Lung (tissue), 12 donors: Measurements from ENCODE around the gene CACNA1D. TPM values are rescaled to one million over a fixed set of nuclear protein-coding genes. Genes with fewer than 3 reads are reported as not detected.

ENCODE experiments used
- ATAC-seq: fragments of 200-7000 bp; cut with Tn5 transposase; one replicate; pipeline ENCODE4 v1.9.1; 2020; ENCODE audit warnings: moderate number of reproducible peaks; ENCODE audit not compliant: insufficient read depth, low FRiP score
- DNase-seq, 3 donors: peaks; one replicate each; pipeline ENCODE4 v3.0.0-alpha.2; 2013 to 2017
- H3K27ac ChIP-seq, 2 donors: one replicate each; pipeline ENCODE4 v1.5.1; 2013; ENCODE audit warnings: mild to moderate bottlenecking in 2 of 2, moderate library complexity in 2 of 2, control low read depth in 1 of 2, inconsistent platforms in 1 of 2, low read depth in 1 of 2, low read length in 1 of 2
- H3K27me3 ChIP-seq, 3 donors: one replicate each; pipeline ENCODE4 v1.5.1; 2013; ENCODE audit warnings: low read length in 2 of 3; ENCODE audit not compliant: control insufficient read depth in 3 of 3, insufficient read depth in 3 of 3
- H3K36me3 ChIP-seq, 4 donors: one replicate each; pipeline ENCODE4 v1.5.1; 2013; ENCODE audit warnings: low read length in 4 of 4, mild to moderate bottlenecking in 1 of 4, moderate library complexity in 1 of 4; ENCODE audit not compliant: control insufficient read depth in 4 of 4, insufficient read depth in 4 of 4
- H3K4me1 ChIP-seq, 5 donors: one replicate each; pipeline ENCODE4 v1.5.1; 2013; ENCODE audit warnings: low read length in 5 of 5, mild to moderate bottlenecking in 2 of 5, moderate library complexity in 1 of 5; ENCODE audit not compliant: control insufficient read depth in 5 of 5, insufficient read depth in 5 of 5
- H3K4me3 ChIP-seq: one replicate; pipeline ENCODE4 v1.5.1; 2013; ENCODE audit warnings: mild to moderate bottlenecking, control low read depth, moderate library complexity
- H3K9ac ChIP-seq, 2 donors: one replicate each; pipeline ENCODE4 v1.5.1; 2013; ENCODE audit warnings: low read length in 2 of 2, control low read depth in 1 of 2; ENCODE audit not compliant: insufficient read depth in 1 of 2
- H3K9me3 ChIP-seq, 4 donors: one replicate each; pipeline ENCODE4 v1.5.1; 2013; ENCODE audit warnings: low read length in 3 of 4, mild to moderate bottlenecking in 1 of 4, moderate library complexity in 1 of 4; ENCODE audit not compliant: control insufficient read depth in 4 of 4, insufficient read depth in 3 of 4
- WGBS, 2 donors: extraction: QIAGEN DNeasy Blood & Tissue Kit; methylation state at CpG; one replicate each; pipeline ENCODE4 v1.1.7; 2013; 5-methylcytosine and 5-hydroxymethylcytosine counted together
- polyA plus RNA-seq, 2 donors: library from polyadenylated mRNA; stranded (reverse); fragments of 200-250 nt; gene quantifications; one replicate each; pipeline ENCODE4 v1.2.1, GENCODE V29; 2013
- total RNA-seq, 2 donors: library from RNA; depleted of rRNA in 1 of 2; stranded (reverse); fragments of >200 nt in 1 of 2; gene quantifications; one replicate each; pipeline ENCODE4 v1.2.1, GENCODE V29; 2014 to 2021
- TF ChIP-seq, protein P1 (sequence below): IDR thresholded peaks from 2 replicates; pipeline ENCODE4 v1.5.1; 2012; ENCODE audit warnings: mild to moderate bottlenecking; ENCODE audit errors: control extremely low read depth, extremely low read depth
- donor health status: control.
- donor health status: control.
- donor health status: Bipolar disorder and iron deficiency.
- donor health status: healthy.
- donor health status: DM: yes; HTN: yes; CAD: no.

CACNA1D gene
- total and polyA plus RNA-seq, 4 donors: 2.7 to 96.8 (median 23.1) TPM

DNA sequence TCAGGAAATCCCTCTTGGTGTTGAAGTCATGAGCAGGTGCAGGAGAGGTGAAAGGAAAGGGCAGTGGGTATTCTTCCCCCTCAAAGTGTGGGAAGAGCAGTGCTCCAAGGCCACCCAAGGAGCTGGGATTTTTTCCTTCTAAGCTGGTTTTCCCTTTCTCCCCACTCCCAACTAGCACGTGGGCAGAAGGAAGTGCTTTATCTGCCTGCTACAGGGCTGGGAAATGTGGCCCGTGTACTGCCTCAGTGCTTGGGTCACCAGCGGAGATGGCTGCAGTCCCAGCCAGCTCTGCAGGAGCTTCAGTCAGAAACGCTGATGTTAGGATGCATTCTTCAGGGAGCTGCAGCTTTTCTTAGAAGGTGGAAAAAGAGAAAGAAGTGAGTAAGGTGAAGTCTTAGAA is 99.2 kb downstream of the CACNA1D start:
- TF ChIP-seq, protein P1, sequence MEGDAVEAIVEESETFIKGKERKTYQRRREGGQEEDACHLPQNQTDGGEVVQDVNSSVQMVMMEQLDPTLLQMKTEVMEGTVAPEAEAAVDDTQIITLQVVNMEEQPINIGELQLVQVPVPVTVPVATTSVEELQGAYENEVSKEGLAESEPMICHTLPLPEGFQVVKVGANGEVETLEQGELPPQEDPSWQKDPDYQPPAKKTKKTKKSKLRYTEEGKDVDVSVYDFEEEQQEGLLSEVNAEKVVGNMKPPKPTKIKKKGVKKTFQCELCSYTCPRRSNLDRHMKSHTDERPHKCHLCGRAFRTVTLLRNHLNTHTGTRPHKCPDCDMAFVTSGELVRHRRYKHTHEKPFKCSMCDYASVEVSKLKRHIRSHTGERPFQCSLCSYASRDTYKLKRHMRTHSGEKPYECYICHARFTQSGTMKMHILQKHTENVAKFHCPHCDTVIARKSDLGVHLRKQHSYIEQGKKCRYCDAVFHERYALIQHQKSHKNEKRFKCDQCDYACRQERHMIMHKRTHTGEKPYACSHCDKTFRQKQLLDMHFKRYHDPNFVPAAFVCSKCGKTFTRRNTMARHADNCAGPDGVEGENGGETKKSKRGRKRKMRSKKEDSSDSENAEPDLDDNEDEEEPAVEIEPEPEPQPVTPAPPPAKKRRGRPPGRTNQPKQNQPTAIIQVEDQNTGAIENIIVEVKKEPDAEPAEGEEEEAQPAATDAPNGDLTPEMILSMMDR: no peak
- no peak overlapping the region for H3K27ac ChIP-seq
- peaks cover 0 to 8% (median 0%) of the 10 kb centered on the region in 5 donors for H3K4me1 ChIP-seq
- DNase-seq (no peak), ATAC-seq (no peak)
- no peak overlapping the region for H3K4me3 ChIP-seq
- no peaks in the 10 kb centered on the region for H3K27me3 ChIP-seq
- peaks cover 0 to 2% (median 0%) of the 10 kb centered on the region in 4 donors for H3K9me3 ChIP-seq
- WGBS, 2 donors: 46 to 58% methylated on average over 4 of the region's 4 CpGs
- peaks cover 0 to 28% (median 10%) of the 10 kb centered on the region in 4 donors for H3K36me3 ChIP-seq
- H3K9ac ChIP-seq: no peak overlapping the region

DNA sequence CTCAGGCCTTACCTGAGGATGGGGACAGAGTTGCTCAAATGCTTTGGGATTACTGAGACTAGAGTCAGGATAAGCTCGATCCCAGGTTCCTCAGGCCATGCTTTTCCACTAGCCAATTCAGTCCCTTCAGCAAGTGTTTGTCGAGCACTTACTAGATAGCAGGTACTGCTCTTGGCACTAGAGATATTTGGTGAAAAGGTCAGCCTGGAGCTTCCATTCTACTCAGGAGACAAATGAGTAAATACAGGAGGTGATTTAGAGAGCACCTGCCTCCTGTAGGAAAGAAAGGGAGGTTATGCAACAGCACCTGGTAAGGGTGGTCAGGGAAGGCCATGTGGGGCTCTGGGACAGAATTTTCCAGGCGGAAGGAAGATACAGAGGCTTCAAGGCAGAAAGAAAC is 99.9 kb downstream of the CACNA1D start:
- 71 to 89% methylated on average over 3 of the region's 3 CpGs for WGBS, 2 donors

DNA sequence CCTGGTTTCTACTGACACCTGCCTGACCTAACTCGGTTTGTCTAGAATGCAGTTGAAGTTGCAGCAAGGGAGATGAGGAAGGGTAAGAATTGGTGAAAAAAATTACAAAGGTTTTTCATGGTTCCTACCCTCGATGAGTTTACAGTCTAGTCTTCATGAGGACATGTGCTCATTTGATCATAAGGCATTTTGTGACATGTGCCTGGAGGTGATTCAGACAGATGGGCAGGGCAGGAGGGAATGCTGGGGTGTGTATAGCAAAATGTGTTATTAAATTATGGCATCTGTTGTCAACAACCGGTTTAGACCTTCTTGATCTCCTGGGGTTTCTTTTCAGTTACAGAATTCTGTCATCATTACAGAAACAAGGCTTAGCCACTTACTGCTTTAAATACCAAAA is 101.2 kb downstream of the CACNA1D start:
- 85 to 87% methylated on average over 3 of the region's 3 CpGs for WGBS, 2 donors
- H3K36me3 ChIP-seq: peaks cover 0 to 20% (median 8%) of the 10 kb centered on the region in 4 donors

More for the DNA sequence above, 99.9 kb downstream of the CACNA1D start:
- Histone ChIP-seq H3K4me3 (no peak overlapping the region), H3K9me3 (peaks cover 0 to 2% (median 0%) of the 10 kb centered on the region in 4 donors), H3K36me3 (peaks cover 0 to 28% (median 10%) of the 10 kb centered on the region in 4 donors), H3K27me3 (no peaks in the 10 kb centered on the region), H3K9ac (no peak overlapping the region), H3K27ac (no peak overlapping the region), H3K4me1 (peaks cover 0 to 8% (median 0%) of the 10 kb centered on the region in 5 donors)
- ATAC-seq: no peak
- no peak for DNase-seq
- TF ChIP-seq, protein P1: no peak

More for the DNA sequence above, 101.2 kb downstream of the CACNA1D start:
- peaks cover 0 to 8% (median 0%) of the 10 kb centered on the region in 5 donors for H3K4me1 ChIP-seq
- H3K27ac ChIP-seq: no peak overlapping the region
- H3K9me3 ChIP-seq: peaks cover 0 to 2% (median 0%) of the 10 kb centered on the region in 4 donors
- no peak overlapping the region for H3K9ac ChIP-seq
- DNase-seq (no peak), ATAC-seq (no peak)
- H3K4me3 ChIP-seq: no peak overlapping the region
- TF ChIP-seq, protein P1: no peak
- no peaks in the 10 kb centered on the region for H3K27me3 ChIP-seq
